Progenitor cell of endocrine pancreas (in vitro differentiated cells): ENCODE data around the gene IFT80. TPM values are rescaled to one million over a fixed set of nuclear protein-coding genes. Genes with fewer than 3 reads are reported as not detected.

Source experiments
- DNase-seq: peaks from one replicate; pipeline ENCODE4 v3.0.0; 2021; ENCODE audit warnings: low spot score; ENCODE audit not compliant: unreplicated experiment
- H3K27ac Mint-ChIP-seq: 2 replicates; pipeline ENCODE4 v1.8.0; 2021; ENCODE audit warnings: mild to moderate bottlenecking, moderate library complexity, mixed read lengths
- H3K27me3 Mint-ChIP-seq: 2 replicates; pipeline ENCODE4 v1.8.0; 2021; ENCODE audit warnings: mixed read lengths
- H3K36me3 Mint-ChIP-seq: 2 replicates; pipeline ENCODE4 v1.8.0; 2022; ENCODE audit warnings: mixed read lengths; ENCODE audit not compliant: insufficient read depth
- H3K4me1 Mint-ChIP-seq: 2 replicates; pipeline ENCODE4 v1.8.0; 2021; ENCODE audit warnings: low read depth, mixed read lengths
- H3K4me3 Mint-ChIP-seq: 2 replicates; pipeline ENCODE4 v1.8.0; 2021; ENCODE audit warnings: low read depth, mild to moderate bottlenecking, moderate library complexity, mixed read lengths
- H3K9me3 Mint-ChIP-seq: 2 replicates; pipeline ENCODE4 v1.8.0; 2021; ENCODE audit warnings: low read depth, mixed read lengths
- long read RNA-seq: library from polyadenylated mRNA; unstranded; transcript quantifications from one replicate; pipeline ENCODE4 v2.0.0, GENCODE V29; 2020
- total RNA-seq: library from RNA; stranded (reverse); gene quantifications from 2 replicates; pipeline ENCODE4 v1.2.1, GENCODE V29; 2021
- TF ChIP-seq, protein P1 (sequence below): fragments of 200-600 bp; sonication (generic); IDR thresholded peaks from one replicate; pipeline ENCODE4 v1.5.0; 2021; ENCODE audit warnings: antibody characterized with exemption, mild to moderate bottlenecking; ENCODE audit not compliant: unreplicated experiment

Gene IFT80
- total RNA-seq, result 48.1 and 52.4 TPM in 2 replicates
- long read RNA-seq, full-length matches to known transcripts, result 75 of 171 reads
- long read RNA-seq, partial matches to known transcripts, result 31 of 171 reads
- long read RNA-seq, other reads (novel, unspliced or antisense), result 65 of 171 reads

DNA sequence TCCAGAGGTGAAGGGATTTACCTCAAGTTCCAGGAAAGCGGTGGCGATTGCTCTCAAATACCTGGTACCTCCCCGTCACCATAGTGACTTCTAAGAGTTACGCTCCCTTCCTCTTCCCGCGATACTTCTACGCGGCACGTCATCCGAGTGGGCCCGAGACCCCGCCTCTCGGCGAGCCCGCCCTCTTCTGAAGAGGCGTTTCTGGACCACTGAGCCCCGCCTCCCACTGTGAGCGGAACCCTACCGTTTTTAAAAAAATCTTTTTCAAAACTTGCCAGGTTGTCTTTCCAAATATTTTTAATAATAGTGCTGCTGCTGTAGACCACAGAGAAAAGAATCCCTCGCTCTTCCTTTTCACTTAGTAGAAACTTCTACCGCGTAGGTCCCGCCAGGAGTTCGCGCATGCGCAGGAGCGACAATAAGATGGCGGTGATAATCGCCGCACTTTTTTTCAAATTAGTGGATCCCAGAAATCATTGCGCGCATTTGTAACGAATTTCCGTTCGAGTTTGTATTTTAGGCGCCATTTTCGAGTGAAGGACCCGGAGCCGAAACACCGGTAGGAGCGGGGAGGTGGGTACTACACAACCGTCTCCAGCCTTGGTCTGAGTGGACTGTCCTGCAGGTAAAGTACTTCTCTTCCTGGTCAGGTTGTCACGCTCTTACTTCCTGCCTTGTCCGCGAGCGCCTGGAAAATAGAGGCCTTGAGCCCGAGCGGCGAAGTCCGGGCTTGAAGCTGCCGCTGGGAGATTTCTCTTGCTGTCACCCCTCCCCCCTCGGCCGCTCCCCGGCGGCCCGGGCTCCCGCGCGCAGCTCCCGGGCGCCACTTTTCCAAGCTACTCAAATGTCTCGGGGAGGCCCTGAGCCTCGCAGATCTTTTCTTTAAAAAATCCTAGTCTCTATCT is at the start of gene IFT80, which contains the start of gene SMC4:
TSS of gene IFT80 (minus strand) at position 101 of the 905 bp plus-strand sequence. CDS start 14,625 bp downstream, outside the sequence.
TSS of gene SMC4 (plus strand) at position 526 of the 905 bp plus-strand sequence. CDS start 1,177 bp downstream, outside the sequence.
- no peaks in the 10 kb centered on the region for H3K9me3 Mint-ChIP-seq
- H3K4me3 Mint-ChIP-seq, result peak within 1 kb of the TSS; percentile 96
- no peaks in the 10 kb centered on the region for H3K36me3 Mint-ChIP-seq
- TF ChIP-seq, protein P1, sequence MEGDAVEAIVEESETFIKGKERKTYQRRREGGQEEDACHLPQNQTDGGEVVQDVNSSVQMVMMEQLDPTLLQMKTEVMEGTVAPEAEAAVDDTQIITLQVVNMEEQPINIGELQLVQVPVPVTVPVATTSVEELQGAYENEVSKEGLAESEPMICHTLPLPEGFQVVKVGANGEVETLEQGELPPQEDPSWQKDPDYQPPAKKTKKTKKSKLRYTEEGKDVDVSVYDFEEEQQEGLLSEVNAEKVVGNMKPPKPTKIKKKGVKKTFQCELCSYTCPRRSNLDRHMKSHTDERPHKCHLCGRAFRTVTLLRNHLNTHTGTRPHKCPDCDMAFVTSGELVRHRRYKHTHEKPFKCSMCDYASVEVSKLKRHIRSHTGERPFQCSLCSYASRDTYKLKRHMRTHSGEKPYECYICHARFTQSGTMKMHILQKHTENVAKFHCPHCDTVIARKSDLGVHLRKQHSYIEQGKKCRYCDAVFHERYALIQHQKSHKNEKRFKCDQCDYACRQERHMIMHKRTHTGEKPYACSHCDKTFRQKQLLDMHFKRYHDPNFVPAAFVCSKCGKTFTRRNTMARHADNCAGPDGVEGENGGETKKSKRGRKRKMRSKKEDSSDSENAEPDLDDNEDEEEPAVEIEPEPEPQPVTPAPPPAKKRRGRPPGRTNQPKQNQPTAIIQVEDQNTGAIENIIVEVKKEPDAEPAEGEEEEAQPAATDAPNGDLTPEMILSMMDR, result no peak
- H3K27ac Mint-ChIP-seq, result peak within 1 kb of the TSS; percentile 100
- peak; percentile 88 for DNase-seq
- H3K27me3 Mint-ChIP-seq, result no peaks in the 10 kb centered on the region
- peaks cover 38% of the 10 kb centered on the region for H3K4me1 Mint-ChIP-seq

DNA sequence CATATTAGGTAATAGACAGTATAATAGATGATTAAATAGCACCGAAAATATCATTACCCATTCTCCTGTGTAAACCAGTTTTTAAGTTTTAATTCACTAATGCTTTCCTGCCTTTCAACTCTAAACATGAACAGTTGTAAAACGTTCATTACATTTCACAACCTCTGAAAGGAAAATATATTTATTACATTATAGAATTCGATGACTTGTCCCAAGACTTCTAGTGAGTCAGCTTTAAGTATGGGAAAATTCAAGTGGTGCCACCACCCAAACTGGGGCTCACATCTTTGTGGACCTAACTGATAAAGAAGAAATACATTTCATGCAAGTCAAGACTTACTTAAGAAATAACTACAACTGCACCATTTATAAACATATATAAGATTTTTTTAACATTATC is 48.5 kb upstream of the IFT80 start:
- H3K4me3 Mint-ChIP-seq, result peak overlapping the region; percentile 44
- TF ChIP-seq, protein P1, result no peak
- H3K4me1 Mint-ChIP-seq, result peaks cover 10% of the 10 kb centered on the region
- H3K36me3 Mint-ChIP-seq, result peaks cover 17% of the 10 kb centered on the region
- no peak overlapping the region for H3K27ac Mint-ChIP-seq
- H3K9me3 Mint-ChIP-seq, result peaks cover 4% of the 10 kb centered on the region
- DNase-seq, result no peak
- H3K27me3 Mint-ChIP-seq, result peaks cover 6% of the 10 kb centered on the region

DNA sequence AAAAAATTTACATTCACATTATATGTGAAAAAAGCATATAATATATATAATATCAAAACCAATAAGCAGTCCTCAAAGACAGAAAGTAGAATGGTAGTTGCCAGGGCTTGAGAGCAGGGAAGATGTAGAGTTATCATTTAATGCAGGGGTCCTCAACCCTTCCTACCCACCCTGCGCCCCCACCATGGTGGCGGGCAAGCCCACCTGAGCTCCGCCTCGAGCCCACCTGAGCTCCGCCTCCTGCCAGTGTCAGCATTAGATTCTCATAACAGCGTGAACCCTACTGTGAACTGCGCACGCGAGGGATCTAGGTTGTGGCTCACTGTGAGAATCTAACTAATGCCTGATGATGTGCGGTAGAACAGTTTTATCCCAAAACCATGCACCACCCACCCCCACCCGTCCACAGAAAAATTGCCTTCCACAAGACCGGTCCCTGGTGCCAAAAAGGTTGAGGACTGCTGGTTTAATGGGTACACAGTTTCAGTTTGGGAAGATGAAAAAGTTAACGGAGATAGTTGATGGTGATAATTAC is 47.6 kb upstream of the IFT80 start:
- no peak overlapping the region for H3K27ac Mint-ChIP-seq
- TF ChIP-seq, protein P1, result no peak
- no peak overlapping the region for H3K4me3 Mint-ChIP-seq
- H3K4me1 Mint-ChIP-seq, result peaks cover 10% of the 10 kb centered on the region
- H3K36me3 Mint-ChIP-seq, result peaks cover 20% of the 10 kb centered on the region
- H3K9me3 Mint-ChIP-seq, result peaks cover 4% of the 10 kb centered on the region
- no peak for DNase-seq
- H3K27me3 Mint-ChIP-seq, result peaks cover 6% of the 10 kb centered on the region

DNA sequence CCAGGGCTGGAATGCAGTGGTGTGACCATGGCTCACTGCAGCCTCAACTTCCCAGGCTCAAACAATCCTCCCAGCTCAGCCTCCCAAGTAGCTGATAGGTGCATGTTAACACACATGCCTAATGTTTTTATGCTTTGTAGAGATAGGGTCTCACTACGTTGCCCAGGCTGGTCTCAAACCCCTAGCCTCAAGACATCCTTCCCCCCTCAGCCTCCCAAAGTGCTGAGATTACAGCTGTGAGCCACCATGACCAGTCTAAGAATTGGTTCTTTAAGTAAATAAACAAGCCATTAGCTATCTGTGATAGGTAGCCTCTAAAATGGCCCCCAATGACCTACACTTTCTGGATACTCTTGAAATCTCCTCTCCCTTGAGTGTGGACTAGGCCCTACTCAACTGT is 46.8 kb upstream of the IFT80 start:
- H3K27me3 Mint-ChIP-seq, result peaks cover 6% of the 10 kb centered on the region
- no peak overlapping the region for H3K4me3 Mint-ChIP-seq
- peaks cover 22% of the 10 kb centered on the region for H3K36me3 Mint-ChIP-seq
- peaks cover 10% of the 10 kb centered on the region for H3K4me1 Mint-ChIP-seq
- H3K9me3 Mint-ChIP-seq, result peaks cover 4% of the 10 kb centered on the region
- no peak for DNase-seq
- H3K27ac Mint-ChIP-seq, result no peak overlapping the region
- TF ChIP-seq, protein P1, result no peak

DNA sequence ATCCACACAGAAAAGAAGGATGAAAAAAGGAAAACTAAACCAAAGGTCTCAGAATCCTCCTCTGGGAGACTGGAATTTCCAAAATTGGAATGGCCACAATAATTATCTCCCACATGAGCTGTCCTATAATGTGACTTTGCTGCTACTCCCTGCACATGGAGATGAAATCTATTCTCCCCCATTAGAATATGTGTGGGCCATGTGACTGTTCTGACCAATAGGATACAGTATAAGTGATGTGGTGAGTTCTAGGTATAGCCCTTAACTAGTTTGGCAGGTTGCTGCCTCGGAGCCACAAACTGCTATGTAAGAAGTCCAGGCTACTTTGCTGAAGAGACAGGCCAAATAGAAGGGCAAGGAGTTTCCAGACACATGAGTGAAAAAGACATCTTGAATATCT is 45.4 kb upstream of the IFT80 start:
- TF ChIP-seq, protein P1, result no peak
- Mint-ChIP-seq H3K27me3 (no peaks in the 10 kb centered on the region), H3K9me3 (peaks cover 4% of the 10 kb centered on the region), H3K36me3 (peaks cover 30% of the 10 kb centered on the region), H3K4me1 (peaks cover 9% of the 10 kb centered on the region), H3K4me3 (no peak overlapping the region), H3K27ac (no peak overlapping the region)
- no peak for DNase-seq
